Muscle of back (tissue), 13 donors: ENCODE data around the gene ZXDC. TPM values are rescaled to one million over a fixed set of nuclear protein-coding genes. Genes with fewer than 3 reads are reported as not detected.

Source experiments
- DNase-seq, 3 donors: peaks; one replicate each; pipeline versions ENCODE4 v3.0.0 to v3.0.0-alpha.2; 2013
- long read RNA-seq, 9 donors: transcript quantifications; one replicate each; lab custom pipeline, GENCODE V29; 2026
- polyA plus RNA-seq, 10 donors: library from polyadenylated mRNA; unstranded; fragments of 120-200 nt; gene quantifications; one replicate each; pipeline ENCODE4 v1.2.1, GENCODE V29; 2013; ENCODE audit not compliant: insufficient read length in 10 of 10

ZXDC gene, protein sequence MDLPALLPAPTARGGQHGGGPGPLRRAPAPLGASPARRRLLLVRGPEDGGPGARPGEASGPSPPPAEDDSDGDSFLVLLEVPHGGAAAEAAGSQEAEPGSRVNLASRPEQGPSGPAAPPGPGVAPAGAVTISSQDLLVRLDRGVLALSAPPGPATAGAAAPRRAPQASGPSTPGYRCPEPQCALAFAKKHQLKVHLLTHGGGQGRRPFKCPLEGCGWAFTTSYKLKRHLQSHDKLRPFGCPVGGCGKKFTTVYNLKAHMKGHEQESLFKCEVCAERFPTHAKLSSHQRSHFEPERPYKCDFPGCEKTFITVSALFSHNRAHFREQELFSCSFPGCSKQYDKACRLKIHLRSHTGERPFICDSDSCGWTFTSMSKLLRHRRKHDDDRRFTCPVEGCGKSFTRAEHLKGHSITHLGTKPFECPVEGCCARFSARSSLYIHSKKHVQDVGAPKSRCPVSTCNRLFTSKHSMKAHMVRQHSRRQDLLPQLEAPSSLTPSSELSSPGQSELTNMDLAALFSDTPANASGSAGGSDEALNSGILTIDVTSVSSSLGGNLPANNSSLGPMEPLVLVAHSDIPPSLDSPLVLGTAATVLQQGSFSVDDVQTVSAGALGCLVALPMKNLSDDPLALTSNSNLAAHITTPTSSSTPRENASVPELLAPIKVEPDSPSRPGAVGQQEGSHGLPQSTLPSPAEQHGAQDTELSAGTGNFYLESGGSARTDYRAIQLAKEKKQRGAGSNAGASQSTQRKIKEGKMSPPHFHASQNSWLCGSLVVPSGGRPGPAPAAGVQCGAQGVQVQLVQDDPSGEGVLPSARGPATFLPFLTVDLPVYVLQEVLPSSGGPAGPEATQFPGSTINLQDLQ
- polyA plus RNA-seq, result 10 to 100 TPM; 18.1 to 28.7 (median 23.8) TPM
- long read RNA-seq, donor 1, transcript ZXDC-201 (6 exons, 2,579 nt), result major isoform, 6 of 18 reads
- long read RNA-seq, donor 1, partial matches to known transcripts, result 11 of 18 reads
- long read RNA-seq, donor 1, other reads (novel, unspliced or antisense), result 0 of 18 reads
- long read RNA-seq, donor 2, partial matches to known transcripts, result 0 of 4 reads
- long read RNA-seq, donor 2, other reads (novel, unspliced or antisense), result 0 of 4 reads
- long read RNA-seq, donor 3, result 0 reads
- long read RNA-seq, donor 4, partial matches to known transcripts, result 0 of 4 reads
- long read RNA-seq, donor 4, other reads (novel, unspliced or antisense), result 0 of 4 reads
- long read RNA-seq, donor 5, transcript ZXDC-201 (6 exons, 2,579 nt), result major isoform, 9 of 14 reads
- long read RNA-seq, donor 5, partial matches to known transcripts, result 5 of 14 reads
- long read RNA-seq, donor 5, other reads (novel, unspliced or antisense), result 0 of 14 reads
- long read RNA-seq, donor 6, partial matches to known transcripts, result 0 of 6 reads
- long read RNA-seq, donor 6, other reads (novel, unspliced or antisense), result 0 of 6 reads
- long read RNA-seq, donor 7, partial matches to known transcripts, result 0 of 2 reads
- long read RNA-seq, donor 7, other reads (novel, unspliced or antisense), result 0 of 2 reads
- long read RNA-seq, donor 8, partial matches to known transcripts, result 0 of 1 reads
- long read RNA-seq, donor 8, other reads (novel, unspliced or antisense), result 0 of 1 reads
- long read RNA-seq, donor 9, partial matches to known transcripts, result 0 of 2 reads
- long read RNA-seq, donor 9, other reads (novel, unspliced or antisense), result 0 of 2 reads

GRCh38 chr3:126475413-126476114, at the start of gene ZXDC:
ZXDC (minus strand) TSS chr3:126475891; CDS start chr3:126475865, 26 bp downstream.
- DNase-seq, result peak; percentile 95 to 97 (median 97)

DNA sequence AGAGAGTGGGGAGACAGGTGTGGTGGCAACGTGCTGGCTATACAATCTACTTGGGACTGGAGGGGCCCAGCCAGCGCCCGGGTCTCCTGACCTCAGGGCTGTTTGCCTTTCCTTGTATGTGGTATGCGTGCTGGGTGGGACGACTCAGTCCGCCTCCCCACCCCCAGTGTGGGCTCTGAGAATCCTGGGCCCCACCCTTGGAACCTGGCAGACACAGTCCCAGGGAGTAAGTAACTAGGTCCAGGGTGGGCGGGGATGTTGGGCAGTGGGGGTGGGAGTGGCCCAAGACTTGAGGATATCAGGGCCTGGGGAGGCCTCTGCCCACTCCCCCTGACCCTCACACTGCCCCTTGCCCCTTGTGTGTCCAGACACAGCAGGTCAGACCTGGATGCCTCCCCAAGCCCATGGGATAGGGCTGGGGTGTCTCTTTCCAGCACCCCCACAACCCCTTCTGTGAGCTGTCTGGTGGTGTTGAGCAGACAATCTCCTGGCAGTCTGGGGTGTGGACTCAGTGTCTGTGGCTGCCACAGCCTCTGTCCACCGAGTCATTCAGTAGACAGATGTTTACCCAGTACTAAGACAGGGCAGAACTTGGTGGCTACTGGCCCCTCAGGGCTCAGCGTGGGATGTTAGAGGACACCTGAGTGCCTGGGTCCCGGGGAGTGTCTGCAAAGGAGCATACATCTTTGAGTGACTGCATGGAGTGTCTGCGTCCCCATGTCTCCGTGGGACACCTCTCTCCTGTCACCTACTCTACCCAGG, 49.6 kb upstream of the ZXDC start:
- no peak for DNase-seq

GRCh38 chr3:126524429-126524988, 48.8 kb upstream of the ZXDC start:
- DNase-seq, result no peak

GRCh38 chr3:126523745-126524428, 48.2 kb upstream of the ZXDC start, which contains the start of gene CHST13:
CHST13 (plus strand) TSS chr3:126524155; CDS start chr3:126524333, 178 bp downstream.
- peak; percentile 14 to 74 (median 45) for DNase-seq

- peak; percentile 37 to 77 (median 57) for DNase-seq
These were observed 46.7 kb upstream of the ZXDC start for GRCh38 chr3:126522363-126522788.

DNA sequence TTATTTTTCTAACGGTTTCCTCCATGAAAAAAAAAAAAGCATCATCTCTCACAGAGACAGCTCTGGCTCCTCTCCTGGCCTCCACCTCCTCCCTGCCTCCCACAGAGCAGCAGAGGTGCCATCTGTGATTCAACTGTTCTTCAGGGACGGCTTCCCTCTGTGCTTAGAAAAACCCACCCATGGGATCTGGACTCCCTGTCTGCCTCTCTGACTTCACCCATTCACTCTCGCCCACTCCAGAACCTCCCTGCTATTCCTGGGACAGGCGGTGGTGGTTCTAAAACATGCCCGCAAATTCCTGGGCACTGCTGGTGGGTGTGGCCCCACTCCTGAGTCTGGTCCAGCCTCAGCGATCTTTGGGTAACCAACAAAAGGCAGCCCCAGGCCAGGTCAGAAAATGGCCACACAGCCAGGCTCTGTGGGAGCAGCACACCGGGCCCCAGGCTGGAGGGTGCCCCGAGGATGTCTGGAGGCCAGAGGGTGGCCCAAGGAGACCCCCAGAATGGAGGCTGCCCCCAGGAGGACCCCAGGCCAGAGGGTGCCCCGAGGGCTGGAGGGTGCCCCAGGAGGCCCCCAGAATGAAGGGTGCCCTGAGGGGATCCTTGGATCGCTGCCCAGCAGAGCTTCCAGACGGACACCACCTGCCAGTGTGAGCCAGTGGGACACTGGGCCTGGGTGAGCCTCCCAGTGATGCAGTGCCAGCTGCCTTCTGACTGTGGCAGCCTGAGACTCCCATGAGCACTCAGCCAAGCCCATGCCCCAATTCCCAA, 45.6 kb upstream of the ZXDC start:
- no peak for DNase-seq

DNA sequence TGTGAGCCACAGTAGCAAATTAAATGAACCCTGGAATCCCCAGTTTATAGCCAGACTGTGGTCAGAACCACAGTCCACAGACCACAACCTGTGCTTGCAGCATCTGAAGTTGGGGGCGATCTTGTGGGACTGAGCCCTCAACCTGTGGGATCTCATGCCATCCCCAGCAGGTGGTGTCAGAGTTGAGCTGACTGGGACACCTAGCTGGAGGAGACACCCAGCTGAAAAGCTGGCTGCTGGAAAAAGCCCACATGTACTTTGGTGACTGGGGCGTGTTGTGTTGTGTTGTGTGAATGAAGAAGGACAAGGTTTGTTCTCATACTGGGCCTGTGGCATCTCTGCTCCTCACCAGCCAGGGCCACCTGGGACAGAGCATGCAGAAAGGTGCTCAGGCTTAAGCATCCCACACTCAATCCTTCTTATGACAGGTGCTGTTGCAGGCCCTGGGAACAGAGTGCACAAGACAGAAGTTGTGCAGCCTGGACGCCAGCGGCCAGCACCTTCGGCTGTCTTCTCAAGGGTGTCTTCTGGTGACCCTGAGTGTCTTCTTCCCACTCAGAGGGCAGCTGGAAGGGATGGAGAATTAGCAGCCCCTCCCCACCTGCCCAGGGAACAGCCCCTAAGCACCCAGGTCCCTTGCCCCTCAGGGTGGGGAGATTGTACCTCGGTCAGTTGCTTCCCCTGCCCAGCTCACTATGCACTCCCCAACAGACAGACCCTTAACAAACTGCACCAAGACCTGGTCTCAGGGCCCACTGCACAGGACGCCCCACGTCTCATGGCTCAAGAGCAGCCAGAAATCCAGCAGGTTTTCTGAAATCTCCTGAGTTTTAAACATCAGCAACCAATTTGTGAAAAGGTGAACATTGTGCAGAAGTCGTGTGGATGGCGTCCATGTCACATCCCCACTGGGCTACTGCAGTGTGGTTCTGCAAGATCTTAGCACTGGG, 44.1 kb upstream of the ZXDC start:
- no peak for DNase-seq

GRCh38 chr3:126518779-126519177, 43.1 kb upstream of the ZXDC start:
- no peak for DNase-seq

GRCh38 chr3:126517986-126518778, 42.5 kb upstream of the ZXDC start:
- no peak for DNase-seq

DNA sequence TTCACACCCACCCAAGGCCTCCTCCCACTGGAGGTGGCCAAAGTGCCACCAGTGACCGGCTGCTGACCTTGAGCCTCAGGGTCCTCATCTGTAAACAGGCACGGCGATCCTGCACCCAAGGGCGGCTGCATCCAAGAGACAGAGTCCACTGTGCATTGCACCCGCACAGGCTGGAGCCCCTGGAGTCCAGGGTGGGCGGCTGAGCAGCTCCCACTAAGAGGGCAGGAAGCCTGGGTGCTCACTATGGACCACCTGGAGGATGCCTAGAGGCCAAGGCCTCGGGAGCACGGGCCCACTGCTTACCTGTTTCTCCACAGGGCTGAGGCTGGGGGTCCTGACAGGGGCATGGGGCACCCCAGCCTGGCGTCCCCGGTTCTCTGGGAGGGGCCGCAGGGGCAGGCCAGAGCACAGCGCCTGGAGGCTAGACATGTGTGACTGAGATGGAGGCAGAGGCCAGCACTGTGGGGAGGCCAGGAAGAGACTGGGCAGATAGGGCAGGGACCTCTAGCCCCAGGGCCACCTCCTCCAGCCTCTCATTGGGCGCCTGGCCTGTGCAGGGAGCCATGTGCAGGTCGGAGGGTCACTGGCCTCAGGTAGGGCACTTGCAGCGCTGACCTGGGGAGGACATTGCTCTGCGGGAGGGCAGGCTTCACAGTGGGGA, 41.7 kb upstream of the ZXDC start, which contains the start of gene UROC1:
TSS of gene UROC1 (minus strand) at position 483 of the 661 bp plus-strand sequence. CDS start at position 429, 54 bp downstream.
- DNase-seq, result no peak

- no peak for DNase-seq
These were observed 41.2 kb upstream of the ZXDC start for GRCh38 chr3:126516936-126517290.

DNA sequence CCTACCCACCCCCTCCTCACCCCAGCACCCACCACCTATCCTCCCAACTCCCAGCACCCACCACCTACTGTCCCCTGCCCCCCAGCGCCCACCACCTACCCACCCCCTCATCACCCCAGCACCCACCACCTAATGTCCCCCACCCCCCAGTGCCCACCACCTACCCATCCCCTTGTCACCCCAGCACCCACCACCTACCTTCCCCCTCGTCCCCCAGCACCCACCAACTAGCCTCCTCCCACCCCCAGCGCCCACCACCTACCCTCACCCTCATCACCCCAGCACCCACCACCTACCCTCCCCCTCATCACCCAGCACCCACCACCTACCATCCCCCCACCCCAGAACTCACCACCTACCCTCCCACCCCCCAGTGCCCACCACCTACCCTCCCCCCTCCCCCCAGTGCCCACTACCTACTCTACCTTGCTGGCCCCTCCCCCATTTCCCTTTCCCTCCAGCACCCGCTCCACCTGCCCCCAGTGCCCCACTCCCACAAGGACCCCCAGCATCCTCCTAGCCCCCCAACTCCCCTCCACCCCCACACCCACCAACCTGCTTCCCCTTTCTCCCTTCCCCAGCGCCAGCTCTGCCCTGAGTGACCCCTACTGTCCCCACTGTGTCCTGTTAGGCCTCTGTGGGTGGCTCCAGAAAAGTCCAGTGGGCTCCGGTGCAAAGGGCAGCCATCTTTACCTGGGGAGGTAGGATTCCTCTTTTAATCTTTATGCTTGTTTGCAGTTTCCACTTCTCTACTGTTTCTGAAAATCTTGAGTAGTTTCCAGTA, 40.7 kb upstream of the ZXDC start:
- no peak for DNase-seq

- no peak for DNase-seq
These were observed 39.5 kb upstream of the ZXDC start for GRCh38 chr3:126515066-126515706.
